HL-60 (cell line): Measurements from ENCODE around the gene ERVH48-1.
"Not testable (repeated sequence)": the region's sequence is repeated elsewhere in the genome, so short reads cannot be mapped to it uniquely, and the experiment has no call there.

ENCODE experiments used
- DNase-seq, 2 experiments: peaks; one replicate each; pipeline ENCODE4 v3.0.0-alpha.2; 2010 to 2020; ENCODE audit warnings: low read depth in 1 of 2, low spot score in 1 of 2
- H3K27ac ChIP-seq: fragments of 250-450 bp; sonication (Bioruptor Pico); replicated peaks from 2 replicates; pipeline ENCODE4 v1.5.1; 2020; ENCODE audit warnings: mild to moderate bottlenecking, moderate library complexity
- H3K27me3 ChIP-seq: fragments of 250-450 bp; sonication (Bioruptor Pico); 2 replicates; pipeline ENCODE4 v1.5.1; 2021; ENCODE audit warnings: mild to moderate bottlenecking, moderate library complexity; ENCODE audit not compliant: insufficient read depth, poor library complexity, severe bottlenecking
- H3K4me3 ChIP-seq: replicated peaks from 2 replicates; pipeline ENCODE4 v1.5.1; 2011; ENCODE audit warnings: mild to moderate bottlenecking, control low read depth, low read length; ENCODE audit not compliant: insufficient read depth
- CTCF ChIP-seq: IDR thresholded peaks from one replicate; pipeline ENCODE4 v1.5.1; 2011; ENCODE audit warnings: low read length, control low read depth, inconsistent platforms; ENCODE audit not compliant: insufficient read depth
- GABPA ChIP-seq: IDR thresholded peaks from 2 replicates; pipeline ENCODE4 v1.6.1; 2012; ENCODE audit warnings: low read depth
- POLR2AphosphoS5 ChIP-seq: IDR thresholded peaks from 2 replicates; pipeline ENCODE4 v1.6.1; 2012; ENCODE audit warnings: low read depth
- REST ChIP-seq: IDR thresholded peaks from 2 replicates; pipeline ENCODE4 v1.6.1; 2012; ENCODE audit warnings: low read depth; ENCODE audit not compliant: insufficient replicate concordance
- SPI1 ChIP-seq: IDR thresholded peaks from 2 replicates; pipeline ENCODE4 v1.6.1; 2012; ENCODE audit warnings: low read depth, mild to moderate bottlenecking, borderline replicate concordance

The ERVH48-1 gene

GRCh38 chr21:42880352-42880751 lies 45.1 kb downstream of the ERVH48-1 start:
- no peak for DNase-seq
- H3K27ac ChIP-seq = peak overlapping the region; percentile 96
- no peaks in the 10 kb centered on the region for H3K27me3 ChIP-seq
- TF ChIP-seq REST (no peak), SPI1 (no peak), GABPA (no peak), CTCF (no peak), POLR2AphosphoS5 (no peak)
- H3K4me3 ChIP-seq = peak overlapping the region; percentile 99

- peak; percentile 96 to 98 for DNase-seq
- Histone ChIP-seq H3K27ac (peak within 1 kb of the TSS; percentile 96), H3K27me3 (no peaks in the 10 kb centered on the region), H3K4me3 (peak within 1 kb of the TSS; percentile 99)
- peak; percentile 74 for TF ChIP-seq GABPA
- TF ChIP-seq REST = peak; percentile 45
- TF ChIP-seq POLR2AphosphoS5 = peak; percentile 97
- TF ChIP-seq CTCF = no peak
- no peak for TF ChIP-seq SPI1
These were observed 46.2 kb downstream of the ERVH48-1 start, which contains the start of gene WDR4 for GRCh38 chr21:42878993-42879787. TSS of gene WDR4 (minus strand) at chr21:42879539. CDS start at chr21:42879495, 44 bp downstream.

GRCh38 chr21:42878678-42878992 lies 46.8 kb downstream of the ERVH48-1 start:
- no peak for DNase-seq
- peak overlapping the region; percentile 96 for H3K27ac ChIP-seq
- H3K4me3 ChIP-seq = peak overlapping the region; percentile 99
- TF ChIP-seq POLR2AphosphoS5 (no peak), GABPA (no peak), CTCF (no peak), REST (no peak)
- no peaks in the 10 kb centered on the region for H3K27me3 ChIP-seq

- not testable (repeated sequence) for DNase-seq, H3K4me3 ChIP-seq, H3K27ac ChIP-seq, H3K27me3 ChIP-seq
These were observed 49.6 kb downstream of the ERVH48-1 start for GRCh38 chr21:42875811-42876210.
